COR-L47 (cell line): ENCODE measurements around the gene SLC11A1.

Source experiments
- DNase-seq: peaks from one replicate; lab custom pipeline; 2025; lab: John Stamatoyannopoulos, UW

Gene SLC11A1

GRCh38 chr2:218381916-218382366 is at the start of gene SLC11A1:
Gene SLC11A1, plus strand, starts transcription at chr2:218382273. Its CDS starts 96 bp downstream, at chr2:218382369.
- DNase-seq = no peak

DNA sequence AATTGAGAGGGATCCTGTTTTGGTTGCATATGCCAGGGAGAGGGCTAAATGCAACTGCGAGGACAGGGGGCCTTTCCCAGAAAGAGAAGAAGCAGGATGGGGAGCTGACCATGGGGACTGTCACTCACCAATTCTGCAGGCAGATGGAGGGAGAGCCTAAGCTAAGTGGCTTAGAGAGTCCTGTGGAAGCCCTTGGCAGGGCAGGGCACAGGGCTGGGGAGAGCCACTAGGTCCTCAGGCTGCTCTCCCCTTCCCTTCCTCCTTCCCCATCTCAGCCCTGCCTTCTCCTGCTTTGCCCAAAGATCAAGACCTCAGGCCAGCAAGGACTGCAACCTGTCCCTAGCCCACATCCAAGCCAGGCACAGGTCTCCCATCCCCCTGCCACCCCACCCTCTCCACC is 49.8 kb upstream of the SLC11A1 start:
- no peak for DNase-seq

DNA sequence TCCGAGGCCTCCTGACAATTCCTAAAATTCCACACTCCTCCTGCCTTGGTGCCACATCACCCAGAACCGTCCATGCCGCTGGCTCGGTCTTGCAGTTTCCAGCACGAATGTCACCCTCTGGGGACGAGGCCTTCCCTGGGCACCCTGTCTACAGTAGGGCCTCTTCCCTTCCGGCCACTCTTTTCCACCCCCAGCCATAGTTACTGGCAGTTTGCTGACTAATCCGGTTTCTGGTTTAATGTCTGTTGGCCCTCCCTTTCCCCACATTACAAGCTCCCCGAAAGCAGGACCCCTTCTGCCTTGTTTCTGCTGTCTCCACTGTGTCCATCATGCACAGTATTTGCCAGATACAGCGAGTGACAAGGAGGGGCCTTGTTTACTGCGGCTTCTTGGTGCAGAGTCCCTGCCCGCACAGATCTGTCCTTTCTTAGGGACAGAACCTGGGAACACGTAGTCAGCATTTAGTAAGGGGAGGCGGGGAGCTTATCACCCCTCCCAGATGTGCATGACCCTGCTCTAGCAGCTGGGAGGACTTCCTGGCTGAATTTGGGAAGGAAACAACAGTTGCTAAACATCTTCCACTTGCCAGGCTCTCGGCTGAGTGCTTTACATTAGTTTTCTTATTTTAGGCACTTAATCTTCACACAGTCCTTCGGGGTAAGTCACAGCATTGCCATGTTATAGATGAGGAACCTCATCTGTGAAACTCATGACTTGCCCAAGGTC is 49.0 kb upstream of the SLC11A1 start:
- DNase-seq = no peak

GRCh38 chr2:218334531-218334930 is 47.5 kb upstream of the SLC11A1 start:
- no peak for DNase-seq

DNA sequence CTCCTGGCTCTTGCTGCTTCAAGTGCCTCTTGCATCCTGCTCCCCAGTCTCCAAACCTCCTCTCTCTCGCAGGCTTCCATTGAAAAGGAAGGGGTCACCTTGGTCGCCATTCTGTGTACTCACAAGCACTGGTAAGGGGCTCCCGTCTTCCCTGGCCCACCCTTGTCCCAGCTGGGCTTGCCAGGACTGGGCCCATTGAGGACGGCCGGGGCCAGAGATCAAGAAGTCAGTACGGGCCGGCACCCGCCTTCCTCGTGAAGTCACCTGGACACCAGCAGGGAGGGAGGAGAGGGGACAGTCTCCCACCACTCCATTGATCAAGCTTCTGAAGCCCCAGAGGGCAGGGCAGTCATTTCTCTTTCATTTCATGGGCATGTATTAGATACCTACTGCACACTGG is 41.4 kb upstream of the SLC11A1 start:
- DNase-seq = no peak

DNA sequence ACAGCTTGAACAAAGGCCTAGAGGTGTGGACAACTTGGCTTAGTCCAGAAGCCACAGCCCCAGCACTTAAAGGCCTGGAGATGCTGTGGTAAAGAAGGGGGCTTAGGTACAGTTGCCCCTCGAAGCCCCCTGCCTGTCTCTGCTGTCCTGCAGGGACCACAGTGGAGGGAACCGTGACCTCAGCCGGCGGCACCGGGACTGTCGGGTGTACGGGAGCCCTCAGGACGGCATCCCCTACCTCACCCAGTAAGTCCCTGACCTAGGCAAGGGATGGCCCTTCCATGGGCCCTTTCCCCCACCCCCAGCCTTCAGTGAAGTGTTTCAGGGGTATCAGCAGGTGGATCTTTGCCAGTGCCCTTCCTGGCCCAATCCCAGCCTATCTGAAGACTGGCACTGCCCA is 40.7 kb upstream of the SLC11A1 start:
- no peak for DNase-seq

- DNase-seq = no peak
Measured at GRCh38 chr2:218342837-218343236, 39.2 kb upstream of the SLC11A1 start.

DNA sequence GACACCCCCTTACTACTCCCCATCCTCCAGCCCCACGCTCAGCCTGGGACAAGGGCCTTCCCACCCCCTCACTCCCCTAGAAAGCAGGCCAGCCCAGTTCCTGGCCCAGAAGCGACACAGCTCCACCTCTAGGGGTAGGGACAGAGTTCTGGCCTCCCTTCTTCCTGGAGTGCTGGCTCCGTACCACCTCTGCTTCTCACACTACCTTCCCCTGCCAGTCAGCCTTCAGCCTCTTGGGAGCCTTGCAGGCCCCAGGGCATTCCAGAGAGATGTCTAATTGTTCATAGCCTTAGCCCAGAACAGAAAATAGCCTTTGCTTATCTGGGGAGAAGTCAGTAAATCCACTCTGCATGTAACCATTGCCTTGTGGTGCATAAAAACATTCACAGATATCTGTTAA is 38.5 kb upstream of the SLC11A1 start:
- no peak for DNase-seq

- no peak for DNase-seq
Measured at GRCh38 chr2:218344090-218344754, 37.9 kb upstream of the SLC11A1 start.

- no peak for DNase-seq
Measured at GRCh38 chr2:218344755-218345417, 37.2 kb upstream of the SLC11A1 start.

DNA sequence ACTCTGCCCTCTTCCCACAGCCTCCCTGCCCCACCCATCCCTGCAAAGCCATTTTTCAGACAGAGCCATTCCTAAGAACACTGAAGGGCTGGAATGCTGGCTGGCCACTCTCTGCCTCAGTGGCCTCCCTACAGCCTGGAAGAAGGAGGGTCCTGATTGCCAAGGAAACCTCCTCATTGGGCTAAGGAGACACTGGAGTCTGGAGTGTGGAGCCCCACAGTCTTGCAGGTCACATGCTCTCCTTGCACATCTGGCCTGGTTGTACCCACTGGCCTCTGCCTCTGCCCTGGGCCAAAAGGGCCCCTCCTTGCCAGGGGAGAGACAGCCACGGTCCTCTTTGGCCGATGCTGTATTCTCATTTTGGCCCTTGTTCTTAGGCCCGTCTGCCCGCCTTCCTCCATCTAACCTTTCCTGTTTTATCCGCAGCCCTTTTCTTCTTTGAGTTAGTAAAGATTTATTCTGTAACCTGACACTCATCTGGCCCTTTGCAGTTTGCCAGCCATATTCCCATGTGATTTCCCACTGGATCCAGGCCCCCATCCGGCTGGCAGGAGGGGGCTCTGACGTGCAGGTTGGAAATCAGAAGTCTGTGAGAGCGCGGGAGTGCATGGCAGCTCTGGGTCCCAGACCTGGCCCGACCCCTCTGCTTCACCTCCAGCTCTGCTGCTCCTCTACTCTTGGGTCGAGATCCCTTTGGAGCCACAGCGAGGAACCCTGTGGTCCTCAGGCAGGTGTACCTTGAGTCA is 36.4 kb upstream of the SLC11A1 start:
- DNase-seq = no peak

- DNase-seq = no peak
Measured at GRCh38 chr2:218347172-218347571, 34.9 kb upstream of the SLC11A1 start.

DNA sequence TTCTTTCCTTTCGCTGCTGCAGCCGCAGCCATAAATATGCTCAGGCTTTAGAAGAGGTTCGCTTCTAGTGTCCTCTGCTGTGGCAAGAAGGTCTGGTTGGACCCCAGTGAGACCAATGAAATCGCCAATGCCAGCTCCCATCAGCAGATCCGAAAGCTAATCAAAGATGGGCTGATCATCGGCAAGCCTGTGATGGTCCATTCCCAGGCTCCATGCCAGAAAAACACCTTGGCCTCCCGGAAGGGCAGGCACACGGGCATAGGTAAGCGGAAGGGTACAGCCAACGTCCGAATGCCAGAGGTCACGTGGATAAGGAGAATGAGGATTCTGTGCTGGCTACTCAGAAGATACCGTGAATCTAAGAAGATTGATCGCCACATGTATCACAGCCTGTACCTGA is 28.0 kb upstream of the SLC11A1 start:
- DNase-seq = no peak

GRCh38 chr2:218354850-218355443 is 27.1 kb upstream of the SLC11A1 start:
- no peak for DNase-seq

DNA sequence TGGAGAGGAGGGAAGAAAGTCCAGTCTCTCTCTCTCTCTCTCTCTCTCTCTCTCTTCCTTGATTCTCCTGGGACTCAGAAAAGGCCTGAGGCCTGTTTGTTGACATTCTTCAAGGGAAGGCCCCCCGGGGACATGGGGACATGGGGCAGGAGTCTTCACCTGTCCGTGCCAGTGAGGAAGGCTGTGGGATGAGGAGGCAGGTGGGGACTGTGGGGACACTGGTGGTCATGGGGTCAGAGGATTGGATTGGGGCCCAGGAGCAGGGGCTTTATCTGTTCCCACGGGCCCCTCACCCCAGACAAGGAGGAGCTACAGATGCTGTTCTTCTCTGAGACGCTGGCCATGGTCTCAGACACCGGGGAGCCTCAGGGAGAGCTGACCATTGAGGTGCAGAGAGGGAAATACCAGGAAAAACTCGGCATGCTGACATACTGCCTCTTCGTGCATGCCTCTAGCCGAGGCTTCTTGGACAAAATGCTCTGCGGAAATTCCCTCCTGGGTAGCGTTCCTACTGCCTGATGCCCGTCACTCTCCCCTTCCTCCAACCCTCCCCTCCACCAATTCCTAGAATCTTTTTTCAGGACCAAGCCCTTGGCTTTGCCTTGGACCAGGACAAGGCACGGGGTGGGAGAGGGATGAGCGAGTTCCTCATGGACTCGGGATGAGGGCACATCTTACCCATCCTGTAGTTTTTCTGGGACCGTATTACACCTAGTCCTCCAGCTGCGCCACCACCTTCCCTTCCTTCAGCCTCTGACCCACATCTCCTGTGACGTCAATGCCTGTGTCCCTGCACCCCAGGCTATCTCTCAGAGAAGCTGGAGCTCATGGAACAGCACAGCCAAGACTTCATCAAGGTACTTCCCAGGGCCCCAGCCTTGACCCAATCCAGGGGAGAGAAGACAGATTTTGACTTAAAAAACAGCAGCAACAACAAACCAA is 24.6 kb upstream of the SLC11A1 start:
- no peak for DNase-seq

DNA sequence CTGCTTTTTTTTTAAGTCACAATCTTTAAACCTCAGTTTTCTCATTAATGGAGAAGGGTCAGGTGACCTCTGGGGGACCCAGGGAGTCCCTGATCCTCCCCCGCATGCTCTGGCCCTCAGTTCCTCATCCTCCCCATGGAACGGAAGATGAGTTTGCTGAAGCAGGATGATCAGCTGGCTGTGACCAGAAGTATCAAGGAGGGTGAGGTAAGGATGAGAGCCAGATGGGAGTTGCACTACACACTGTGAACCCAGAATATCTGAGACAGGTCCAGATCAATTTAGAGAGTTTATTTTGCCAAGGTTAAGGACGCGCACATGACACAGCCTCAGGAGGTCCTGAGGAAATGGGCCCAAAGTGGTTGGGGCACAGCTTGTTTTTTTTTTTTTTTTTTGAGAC is 21.6 kb upstream of the SLC11A1 start:
- DNase-seq = no peak

- no peak for DNase-seq
Measured at GRCh38 chr2:218362606-218363005, 19.5 kb upstream of the SLC11A1 start.

- DNase-seq = no peak
Measured at GRCh38 chr2:218363736-218364135, 18.3 kb upstream of the SLC11A1 start.

GRCh38 chr2:218364196-218364595 is 17.9 kb upstream of the SLC11A1 start:
- no peak for DNase-seq

DNA sequence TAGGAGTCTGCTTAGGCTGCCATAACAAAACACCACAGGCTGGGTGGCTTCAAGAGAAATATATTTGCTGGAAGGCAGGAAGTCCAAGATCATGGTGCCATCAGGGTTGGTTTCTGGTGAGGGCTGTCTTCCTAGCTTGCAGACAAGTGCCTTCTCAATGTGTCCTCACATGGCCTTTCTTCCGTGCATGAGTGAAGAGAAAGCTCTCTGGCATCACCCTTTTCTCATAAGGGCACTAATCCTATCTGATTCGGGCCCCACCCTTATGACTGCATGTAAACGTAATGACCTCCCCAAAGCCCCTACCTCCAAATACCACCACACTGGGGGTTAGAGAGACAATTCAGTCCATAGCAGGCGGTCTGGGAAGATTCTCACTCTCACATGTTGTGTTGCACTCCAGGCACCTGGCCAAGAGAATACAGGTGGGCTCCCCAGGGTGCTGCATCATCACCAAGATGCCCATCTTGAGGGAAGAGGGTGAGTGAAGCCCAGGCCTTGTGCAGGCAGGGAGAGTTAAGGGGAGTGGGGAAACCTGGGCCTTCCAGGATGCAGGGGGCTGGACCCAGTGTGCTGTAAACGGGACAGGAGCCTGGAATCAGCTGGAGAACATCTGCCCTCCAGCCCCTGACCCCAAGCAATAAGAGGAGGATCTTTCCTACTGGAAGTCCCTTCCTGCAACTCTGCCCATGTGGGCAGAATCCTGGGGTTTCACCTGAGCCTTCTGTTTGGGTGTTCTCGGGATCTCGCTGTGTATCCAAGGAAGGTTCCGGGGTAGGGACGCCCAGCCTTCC is 15.3 kb upstream of the SLC11A1 start:
- DNase-seq = no peak
